Prostate gland (tissue), 2 donors: Measurements from ENCODE around the gene NXPE1.

Experiments
- POLR2AphosphoS5 ChIP-seq: sonication (generic); formaldehyde crosslinking; IDR thresholded peaks from one replicate; pipeline ENCODE4 v1.6.1; 2017; ENCODE audit warnings: antibody characterized with exemption
- TF ChIP-seq, protein P1 (sequence below), 4 experiments: fragments of 200-600 bp in 2 of 4; fragments of 450-650 bp in 2 of 4; sonication (generic) in 2 of 4; IDR thresholded peaks; 1 replicate in 3 of 4; 2 replicates in 1 of 4; pipeline ENCODE4 v1.5.1; 2016 to 2019; ENCODE audit warnings: antibody characterized with exemption in 4 of 4, mild to moderate bottlenecking in 2 of 4, moderate library complexity in 2 of 4

DNA sequence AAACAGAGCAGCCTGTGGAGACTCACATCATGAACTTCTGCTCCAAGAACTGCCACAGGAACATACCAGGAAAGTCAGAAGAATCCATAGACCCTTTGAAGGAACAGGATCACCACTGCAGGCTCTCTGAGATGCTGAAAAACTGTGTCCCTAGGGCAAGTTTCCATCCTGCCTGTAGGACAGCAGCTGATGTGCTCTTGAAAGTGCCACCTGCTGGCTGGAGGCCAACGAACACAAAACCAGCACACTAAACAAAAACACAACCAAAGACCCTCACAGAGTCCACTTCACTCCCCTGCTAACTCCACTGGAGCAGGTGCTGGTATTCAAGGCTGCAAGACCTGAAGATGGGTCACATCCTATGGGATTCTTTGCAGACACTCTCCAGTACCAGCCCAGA lies 12.0 kb upstream of the NXPE1 start:
- no peak for TF ChIP-seq POLR2AphosphoS5
- TF ChIP-seq, protein P1, sequence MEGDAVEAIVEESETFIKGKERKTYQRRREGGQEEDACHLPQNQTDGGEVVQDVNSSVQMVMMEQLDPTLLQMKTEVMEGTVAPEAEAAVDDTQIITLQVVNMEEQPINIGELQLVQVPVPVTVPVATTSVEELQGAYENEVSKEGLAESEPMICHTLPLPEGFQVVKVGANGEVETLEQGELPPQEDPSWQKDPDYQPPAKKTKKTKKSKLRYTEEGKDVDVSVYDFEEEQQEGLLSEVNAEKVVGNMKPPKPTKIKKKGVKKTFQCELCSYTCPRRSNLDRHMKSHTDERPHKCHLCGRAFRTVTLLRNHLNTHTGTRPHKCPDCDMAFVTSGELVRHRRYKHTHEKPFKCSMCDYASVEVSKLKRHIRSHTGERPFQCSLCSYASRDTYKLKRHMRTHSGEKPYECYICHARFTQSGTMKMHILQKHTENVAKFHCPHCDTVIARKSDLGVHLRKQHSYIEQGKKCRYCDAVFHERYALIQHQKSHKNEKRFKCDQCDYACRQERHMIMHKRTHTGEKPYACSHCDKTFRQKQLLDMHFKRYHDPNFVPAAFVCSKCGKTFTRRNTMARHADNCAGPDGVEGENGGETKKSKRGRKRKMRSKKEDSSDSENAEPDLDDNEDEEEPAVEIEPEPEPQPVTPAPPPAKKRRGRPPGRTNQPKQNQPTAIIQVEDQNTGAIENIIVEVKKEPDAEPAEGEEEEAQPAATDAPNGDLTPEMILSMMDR (IDR thresholded peaks at IDR 0.05) = no peak
